SHP77 (cell line): ENCODE data around the gene CALR3.
"Not testable (repeated sequence)": the region's sequence is repeated elsewhere in the genome, so short reads cannot be mapped to it uniquely, and the experiment has no call there.

ENCODE experiments used
- DNase-seq, 2 experiments: peaks; one replicate each; lab custom pipeline; 2025; lab: John Stamatoyannopoulos, UW

Gene CALR3

DNA sequence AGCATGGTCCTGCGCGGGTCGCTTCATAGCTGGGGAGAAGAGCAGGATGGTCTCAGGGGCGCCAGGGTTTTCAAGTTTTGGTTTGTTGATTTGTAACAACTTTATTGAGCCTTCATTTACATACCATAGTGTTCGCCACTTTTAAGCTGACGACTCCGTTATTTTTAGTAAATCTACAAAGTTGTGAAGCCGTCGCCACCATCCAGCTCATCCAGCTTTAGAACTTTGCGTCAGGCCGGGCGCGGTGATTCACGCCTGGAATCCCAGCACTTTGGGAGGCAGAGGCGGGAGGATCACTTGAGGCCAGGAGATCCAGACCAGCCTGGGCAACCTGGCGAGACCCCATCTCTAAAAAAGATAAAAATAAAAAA, 631 bp upstream of the CALR3 start:
- peak in 1 of 2 experiments; percentile 29 for DNase-seq

DNA sequence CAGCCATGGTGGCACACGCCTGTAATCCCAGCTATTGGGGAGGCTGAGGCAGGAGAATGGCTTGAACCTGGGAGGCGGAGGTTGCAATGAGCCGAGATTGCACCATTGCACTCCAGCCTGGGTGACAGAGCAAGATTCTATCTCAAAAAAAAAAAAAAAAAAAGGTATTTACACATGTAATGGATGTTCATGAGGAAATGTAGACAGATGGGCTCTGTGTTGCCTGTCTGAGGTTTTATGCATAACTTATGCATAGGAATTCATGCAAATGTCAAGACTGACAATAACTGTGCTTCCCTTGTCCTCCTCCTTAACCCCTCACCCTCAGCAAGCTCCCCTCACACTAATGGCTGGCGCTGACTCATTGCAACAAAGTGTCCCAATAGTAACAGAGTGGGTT, 9.5 kb downstream of the CALR3 start:
- DNase-seq: not testable (repeated sequence)

DNA sequence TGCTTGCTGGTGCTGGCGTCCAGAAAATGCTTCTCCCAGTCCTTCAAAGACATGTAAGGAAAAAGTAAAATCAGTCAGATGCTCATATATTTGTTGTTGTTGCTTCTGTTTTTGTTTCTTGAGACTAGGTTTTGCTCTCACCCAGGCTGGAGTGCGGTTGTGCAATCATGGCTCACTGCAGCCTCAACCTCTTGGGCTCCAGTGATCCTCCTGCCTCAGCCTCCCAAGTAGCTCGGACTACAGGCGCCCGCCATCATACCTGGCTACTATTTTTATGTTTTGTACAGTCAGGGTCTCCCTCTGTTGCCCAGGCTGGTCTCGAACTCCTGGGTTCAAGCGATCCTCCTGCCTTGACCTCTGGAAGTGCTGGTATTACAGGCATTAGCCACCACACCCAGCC, 13.2 kb downstream of the CALR3 start:
- no peak for DNase-seq

DNA sequence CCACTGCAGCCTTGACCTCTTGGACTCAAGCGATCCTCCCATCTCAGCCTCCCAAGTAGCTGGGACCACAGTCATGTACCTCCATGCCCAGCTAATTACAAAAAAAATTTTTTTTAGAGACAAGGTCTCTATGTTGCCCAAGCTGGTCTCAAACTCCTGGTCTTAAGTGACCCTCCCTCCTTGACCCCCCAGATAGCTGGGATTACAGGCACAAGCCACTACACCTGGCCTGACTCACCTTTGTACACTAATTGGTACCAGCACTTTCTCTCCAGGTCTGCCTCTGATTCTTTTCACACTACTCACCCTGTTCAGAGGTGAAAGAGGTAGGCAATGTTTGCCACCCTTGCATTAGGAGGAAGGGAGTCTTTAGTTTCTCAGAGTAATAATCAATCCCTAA, 18.7 kb downstream of the CALR3 start:
- DNase-seq: no peak

DNA sequence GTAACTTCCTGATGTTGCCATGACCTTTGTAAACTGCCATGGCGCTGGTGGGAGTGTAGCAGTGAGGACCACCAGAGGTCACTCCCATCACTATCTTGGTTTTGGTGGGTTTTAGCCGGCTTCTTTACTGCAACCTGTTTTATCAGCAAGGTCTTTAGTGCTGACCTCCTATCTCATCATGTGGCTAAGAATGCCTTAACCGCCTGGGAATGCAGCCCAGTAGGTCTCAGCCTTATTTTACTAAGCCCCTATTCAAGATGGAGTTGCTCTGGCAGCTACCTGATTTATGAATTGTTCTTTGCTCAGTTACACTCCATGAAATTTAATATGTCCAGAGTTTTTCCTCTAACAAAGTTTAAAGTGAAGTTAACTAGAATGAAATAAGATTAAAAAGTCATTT, 19.6 kb downstream of the CALR3 start:
- DNase-seq: no peak

DNA sequence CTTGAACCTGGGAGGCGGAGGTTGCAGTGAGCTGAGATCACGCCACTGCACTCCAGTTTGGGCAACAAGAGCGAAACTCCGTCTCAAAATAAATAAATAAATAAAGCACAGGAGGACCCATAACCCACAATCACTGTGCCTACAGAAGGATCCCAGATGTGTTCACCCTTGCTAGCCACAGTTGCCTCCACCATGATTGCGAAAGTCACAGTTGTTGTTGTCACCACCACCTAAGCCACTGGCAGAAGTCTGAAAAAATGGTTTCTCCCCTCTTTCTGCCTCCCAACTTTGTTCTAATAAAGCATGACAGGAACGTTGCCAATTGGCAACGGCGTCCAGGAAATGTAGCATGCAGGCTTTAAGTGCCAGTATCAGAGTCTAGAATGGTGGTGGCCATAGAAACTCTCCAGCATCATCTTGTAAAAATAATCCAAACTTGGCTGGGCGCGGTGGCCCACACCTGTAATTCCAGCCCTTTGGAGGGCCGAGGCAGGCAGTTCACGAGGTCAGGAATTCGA, 22.0 kb downstream of the CALR3 start:
- DNase-seq: no peak

DNA sequence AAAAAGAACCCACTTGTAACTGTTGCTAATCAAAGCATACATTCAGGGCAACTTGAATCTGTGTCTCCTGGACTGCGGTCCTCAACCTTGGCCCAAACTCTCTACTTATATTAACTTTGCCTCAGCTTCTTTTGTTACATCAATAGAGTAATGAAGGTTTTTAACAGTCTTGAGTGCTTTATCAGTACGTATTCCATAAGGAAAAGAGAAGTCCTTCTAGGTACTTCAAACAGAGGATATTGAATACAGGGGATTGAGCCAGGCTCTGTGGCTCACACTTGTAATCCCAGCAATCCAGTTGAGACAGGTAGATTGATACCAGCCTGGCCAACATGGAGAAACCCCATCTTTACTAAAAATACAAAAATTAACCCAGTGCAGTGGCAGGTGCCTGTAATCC, 23.0 kb downstream of the CALR3 start:
- no peak for DNase-seq

DNA sequence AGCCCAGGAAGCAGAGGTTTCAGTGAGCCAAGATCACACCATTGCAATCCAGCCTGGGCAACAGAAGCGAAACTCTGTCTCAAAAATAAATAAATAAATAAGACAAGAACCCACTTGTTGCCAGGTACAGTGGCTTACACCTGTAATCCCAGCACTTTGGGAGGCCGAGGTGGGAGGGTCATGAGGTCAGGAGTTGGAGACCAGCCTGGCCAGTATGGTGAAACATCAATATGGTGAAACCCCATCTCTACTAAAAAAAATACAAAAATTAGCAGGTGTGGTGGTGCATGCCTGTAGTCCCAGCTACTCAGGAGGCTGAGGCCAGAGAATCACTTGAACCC, 23.4 kb downstream of the CALR3 start:
- DNase-seq: not testable (repeated sequence)

DNA sequence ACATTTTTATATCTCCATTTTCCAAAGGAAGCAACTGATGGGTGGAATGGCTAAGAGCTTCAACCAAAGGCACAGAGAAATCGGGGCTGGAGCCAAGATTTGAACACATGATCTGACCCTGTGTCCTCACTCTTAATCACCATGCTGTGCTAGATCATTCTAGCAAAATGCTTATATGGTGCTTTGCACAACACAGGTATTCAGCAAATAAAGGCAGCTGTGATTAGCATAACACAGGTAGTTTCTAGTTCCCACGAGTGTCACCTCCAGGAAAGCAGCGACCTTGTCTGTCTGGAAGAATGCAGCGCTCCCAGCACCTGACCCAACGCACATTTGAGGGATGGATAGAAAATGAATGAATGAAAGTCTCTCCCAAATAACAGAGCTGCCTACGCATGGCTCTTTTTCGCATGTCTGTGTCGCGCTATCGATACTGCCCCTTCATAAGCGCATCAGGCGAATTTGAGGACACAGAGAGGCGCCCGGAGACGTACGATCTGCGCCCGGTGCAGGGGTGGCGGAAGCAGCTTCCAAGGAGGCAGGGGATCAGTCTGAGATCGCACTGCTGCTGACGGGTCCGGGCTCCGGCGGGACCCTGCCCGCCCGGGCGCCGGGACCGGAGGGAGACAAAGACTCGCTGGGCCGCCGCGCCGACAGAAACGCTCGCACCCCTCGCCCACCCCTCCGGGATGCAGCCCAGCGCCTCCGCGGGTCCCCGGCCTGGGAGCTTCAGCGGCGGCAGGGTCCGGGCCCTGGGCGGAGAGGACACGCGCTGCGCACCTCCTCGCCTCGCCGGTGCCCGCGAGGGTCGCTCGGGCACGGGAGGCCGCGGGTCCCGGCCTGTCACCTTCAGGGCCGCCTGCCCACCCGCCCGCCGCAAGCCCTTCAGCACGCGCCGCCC, 24.8 kb downstream of the CALR3 start:
- no peak for DNase-seq

DNA sequence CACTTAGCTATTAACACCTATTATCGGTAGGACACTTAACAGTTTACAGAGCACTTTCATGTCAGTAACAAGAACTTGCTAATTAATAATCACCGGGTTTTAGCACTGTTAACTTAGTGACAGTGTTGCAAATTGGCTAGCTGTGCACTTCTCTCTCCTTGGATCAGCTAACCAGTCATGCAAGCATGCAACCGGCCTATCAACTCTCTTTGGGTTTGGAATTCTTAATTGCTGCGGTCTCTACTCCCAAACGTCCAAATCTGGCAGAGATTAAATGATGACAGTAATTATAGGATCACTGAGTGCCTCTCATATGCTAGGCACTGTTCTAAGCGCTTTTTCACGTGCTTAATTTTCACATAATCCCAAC, 25.4 kb downstream of the CALR3 start:
- DNase-seq: no peak

DNA sequence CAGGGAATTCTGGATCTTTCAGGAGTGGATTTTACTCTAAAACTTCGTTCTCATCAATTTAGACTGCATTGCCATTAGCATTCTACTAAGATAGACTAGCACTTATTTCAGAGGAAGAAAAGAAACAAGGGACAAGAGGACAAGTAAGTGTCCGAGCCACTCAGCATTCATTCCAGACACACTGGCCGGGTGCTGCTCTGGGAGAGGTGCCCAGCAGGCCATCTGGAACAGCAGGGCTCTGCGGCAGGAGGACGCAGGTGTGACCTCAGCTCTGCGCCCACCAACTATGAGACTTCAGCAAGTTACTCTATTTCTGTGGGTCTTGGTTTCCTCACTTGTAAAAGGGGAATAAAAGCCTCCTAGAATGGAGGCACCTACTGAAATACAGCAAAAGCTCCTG, 28.4 kb downstream of the CALR3 start:
- no peak for DNase-seq

DNA sequence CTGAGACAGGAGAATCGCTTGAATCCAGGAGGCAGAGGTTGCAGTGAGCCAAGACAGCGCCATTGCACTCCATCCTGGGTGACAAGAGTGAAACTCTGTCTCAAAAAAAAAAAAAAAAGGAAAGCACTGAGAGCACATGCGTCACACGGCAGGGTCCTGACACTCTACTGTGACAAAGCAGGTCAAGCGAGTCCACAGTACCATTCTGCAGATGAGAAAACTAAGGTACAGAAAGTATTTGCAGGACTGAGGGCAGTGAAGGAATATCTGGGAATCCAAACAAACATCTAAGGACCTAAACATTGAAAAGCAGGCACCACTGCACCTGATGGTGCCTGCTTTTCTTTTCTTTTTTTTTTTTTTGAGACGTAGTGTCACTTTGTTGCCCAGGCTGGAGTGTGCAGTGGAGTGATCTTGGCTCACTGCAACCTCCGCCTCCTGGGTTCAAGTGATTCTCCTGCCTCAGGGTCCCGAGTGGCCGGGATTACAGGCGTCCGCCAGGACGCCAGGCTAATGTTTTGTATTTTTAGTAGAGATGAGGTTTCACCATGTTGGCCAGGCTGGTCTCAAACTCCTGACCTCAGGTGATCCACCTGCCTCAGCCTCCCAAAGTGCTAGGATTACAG, 29.1 kb downstream of the CALR3 start:
- DNase-seq: not testable (repeated sequence)

DNA sequence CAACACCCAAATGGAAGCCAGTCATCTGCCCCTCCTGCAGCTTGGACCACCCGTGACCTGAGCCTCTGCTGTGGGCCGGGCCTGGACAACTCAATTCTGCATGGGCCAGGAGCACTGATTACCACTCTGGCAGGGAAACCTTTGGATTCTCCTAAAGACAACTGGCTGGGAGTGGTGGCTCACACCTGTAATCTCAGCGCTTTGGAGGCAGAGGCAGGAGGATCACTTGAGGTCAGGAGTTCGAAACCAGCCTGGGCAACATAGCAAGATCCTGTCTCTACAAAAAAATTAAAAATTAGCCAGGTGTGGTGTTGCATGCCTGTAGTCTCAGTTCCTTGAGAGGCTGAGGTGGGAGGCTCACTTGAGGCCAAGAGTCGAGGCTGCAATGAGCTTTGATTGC, 30.7 kb downstream of the CALR3 start:
- no peak for DNase-seq

DNA sequence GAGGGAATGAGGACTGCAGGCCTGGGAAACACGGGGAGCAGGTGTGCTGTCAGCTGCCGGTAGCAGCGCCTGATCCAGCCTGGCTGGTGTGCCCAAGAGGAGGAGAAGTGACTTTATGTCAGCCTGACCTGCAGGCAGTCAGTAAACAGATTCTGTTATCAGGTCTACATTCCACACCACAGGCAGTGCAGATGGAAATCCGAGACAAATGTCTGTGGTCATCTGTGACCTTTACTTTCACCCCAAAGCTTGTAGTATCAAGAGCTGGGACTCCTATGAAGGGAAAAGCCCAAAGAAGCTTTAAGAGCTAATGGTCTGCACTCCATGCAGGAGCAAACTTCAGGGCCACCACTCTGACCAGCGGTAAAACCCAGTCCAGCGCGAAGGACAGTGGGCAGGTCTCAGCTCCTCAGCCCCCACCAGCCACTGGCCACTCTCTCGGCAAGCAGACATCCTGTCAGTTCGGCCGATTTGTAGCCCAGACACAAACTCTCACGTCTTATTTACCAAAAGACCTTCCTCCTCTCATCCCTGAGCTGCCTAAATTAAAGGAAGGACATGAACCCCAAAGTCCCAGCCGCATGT, 31.9 kb downstream of the CALR3 start:
- no peak for DNase-seq

DNA sequence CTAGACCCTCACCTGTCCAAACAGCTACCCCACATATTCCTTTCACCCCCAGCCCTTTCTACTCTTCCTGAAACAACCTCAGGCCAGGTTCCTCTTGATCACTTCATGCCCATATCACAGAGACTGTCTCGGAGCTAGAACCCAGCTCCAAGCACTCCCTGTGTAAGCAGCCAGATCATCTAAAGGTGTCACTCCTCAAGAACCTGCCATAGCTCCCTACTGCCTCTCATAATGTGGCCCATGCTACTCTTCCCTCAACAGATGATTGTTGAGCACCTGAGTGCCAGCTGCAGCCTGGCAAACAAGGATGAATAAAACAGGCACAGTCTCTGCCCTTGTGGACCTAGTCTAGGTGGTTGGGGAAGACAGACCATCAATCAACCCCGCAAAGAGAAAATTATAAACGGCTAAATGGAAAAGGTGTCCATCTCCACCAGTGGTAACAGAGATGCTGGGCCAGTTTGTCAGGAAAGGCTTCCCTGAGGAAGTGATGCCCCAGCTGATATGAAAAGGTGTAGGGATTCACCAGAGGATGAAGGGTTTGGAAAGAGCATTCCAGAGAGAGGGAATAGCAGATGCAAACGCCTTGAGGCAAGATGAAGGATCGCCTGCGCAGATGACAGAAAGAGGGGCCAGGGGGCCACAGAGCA, 32.5 kb downstream of the CALR3 start:
- no peak for DNase-seq

DNA sequence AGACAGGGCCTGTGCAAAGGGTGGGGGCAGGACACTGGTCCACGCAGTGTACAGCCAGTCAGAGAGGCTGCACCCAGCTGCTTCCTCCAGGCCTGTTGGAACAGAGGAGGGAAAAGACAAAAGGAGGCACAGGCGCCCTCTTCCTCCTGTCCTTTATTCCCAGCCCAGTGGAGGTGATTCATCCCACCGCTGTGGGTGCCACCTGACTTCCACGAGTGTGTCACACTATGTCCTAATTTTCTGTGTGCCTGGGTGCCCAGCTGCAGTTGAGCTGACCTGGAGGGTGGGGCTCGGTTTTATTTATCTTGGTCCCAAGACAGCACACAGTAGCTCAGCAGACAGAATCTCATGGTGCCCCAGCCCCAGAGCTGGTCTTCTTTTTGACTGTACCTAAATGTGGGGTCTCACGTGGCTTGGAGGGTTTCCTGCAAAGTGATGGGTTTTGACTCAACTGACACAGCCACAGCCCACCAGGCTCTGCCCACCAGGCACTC, 33.2 kb downstream of the CALR3 start:
- DNase-seq: no peak

DNA sequence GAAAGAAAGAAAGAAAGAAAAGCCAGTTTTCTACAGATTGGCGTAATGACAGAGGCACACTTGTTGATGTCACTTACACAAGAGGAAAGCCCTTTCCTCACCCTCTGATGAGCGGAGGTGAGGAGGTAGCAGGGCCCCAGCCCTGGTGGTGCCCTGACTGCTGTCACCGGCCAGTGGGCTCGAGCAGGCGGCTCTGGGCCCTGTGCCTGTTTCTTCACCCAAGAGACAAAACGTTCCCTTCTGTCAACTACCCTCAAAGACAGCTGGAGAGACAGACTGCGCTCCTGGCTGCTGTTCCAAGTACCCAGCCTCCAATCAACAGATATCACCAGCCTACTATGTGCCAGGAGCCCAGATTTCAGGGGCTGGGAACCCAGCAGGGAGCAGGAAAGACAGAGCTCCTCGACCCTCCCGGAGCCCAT, 34.3 kb downstream of the CALR3 start:
- no peak for DNase-seq

DNA sequence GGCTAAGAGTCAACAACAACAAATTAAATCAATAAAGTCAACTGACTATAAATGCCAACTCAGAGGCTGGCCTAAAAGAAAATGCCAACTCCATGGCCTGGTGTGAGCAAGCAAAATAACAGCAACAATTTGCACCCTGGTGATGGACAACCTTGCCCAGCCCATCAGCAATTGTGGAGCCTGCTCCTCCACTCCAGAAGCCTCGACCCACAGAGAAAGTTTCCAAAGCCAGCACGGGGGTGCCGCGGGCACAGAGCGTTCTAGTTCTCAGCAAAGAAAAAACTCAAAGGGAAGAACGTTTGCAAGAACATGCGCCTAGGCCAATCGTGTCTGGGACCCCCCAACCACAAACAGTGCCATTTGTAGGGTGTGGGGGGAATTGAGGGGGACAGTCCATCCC, 35.5 kb downstream of the CALR3 start:
- no peak for DNase-seq

DNA sequence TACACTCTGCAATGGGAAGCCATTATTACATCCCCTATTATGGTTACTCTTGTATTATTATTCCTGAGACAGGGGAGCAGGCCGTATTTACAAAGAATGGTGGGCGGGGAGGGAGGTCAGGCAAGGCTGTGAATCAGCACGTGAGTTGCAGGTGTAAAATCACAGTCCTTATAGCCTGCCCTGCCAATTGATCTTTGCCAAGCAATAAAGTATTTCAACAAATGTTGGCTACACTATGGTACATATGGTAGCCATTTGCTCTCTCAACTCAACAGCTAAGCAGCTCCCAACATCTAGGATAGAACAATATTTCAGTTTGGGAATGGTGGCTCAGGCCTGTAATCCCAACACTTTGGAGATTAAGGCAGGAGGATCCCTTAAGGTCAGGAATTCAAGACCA, 36.3 kb downstream of the CALR3 start:
- DNase-seq: no peak

DNA sequence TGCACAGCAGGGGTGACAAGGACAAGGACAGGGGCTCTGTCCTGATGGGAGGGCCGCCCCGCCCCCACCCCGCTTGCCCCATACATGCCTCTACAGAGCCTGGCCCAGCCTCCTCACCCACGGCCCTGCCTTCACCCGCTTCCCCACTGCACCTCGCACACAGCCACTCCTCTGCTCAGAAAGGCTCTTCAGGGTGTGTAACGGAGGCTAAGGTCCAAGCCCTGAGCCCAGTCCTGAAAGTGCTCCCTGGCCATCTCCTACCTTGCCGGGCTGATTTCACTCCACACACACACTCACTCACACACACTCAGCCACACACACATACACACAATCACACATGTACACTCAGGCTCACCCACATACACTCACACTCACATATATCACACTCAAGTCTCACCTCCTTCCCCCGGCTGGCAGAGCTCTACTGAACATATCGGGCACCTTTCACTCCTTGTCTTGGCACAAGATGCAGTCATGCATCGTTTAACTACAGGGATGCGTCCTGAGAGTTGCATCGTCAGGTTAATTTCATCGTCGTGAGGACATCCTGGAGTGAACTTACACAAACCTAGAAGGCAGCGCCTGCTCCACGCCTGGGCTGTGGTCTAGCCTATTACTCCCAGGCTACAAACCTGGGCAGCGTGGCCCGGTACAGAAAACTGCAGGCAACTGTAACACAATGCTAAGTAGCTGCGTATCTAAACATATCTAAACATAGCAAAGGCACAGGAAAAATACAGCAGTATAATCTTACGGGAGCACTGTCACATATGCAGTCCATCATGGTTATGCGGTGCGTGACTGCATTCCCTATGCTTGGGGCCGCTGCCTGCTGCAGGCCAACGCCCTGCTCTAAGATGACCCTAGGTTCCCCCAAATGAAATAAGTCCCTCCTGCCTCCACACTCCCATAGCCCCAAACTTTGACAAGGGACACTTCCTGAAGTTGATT, 37.3 kb downstream of the CALR3 start:
- DNase-seq: no peak

DNA sequence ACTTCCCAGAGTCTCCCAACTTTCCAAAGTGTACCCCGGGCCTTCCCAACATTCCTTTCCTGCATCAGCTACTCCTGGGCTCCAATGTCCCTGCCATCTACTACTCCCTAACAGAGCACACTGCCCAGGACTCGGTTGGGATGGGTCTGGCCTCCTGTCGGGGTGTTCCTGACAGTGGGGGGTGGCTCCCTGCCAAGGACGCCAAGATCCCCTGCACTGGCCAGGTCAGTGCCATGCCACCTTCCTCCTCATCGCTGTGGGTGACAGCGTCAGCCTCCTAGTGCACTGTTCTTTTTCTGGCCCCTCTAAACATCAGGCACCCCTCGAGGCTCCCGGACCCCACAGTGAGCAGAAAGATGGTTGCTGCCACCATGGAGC, 38.0 kb downstream of the CALR3 start:
- DNase-seq: no peak
